GM12801 (cell line): ENCODE measurements around the gene PPARGC1A.

ENCODE experiments used
- TF ChIP-seq, protein P1 (sequence below): IDR thresholded peaks from one replicate; pipeline ENCODE4 v1.5.1; 2011; ENCODE audit warnings: control low read depth; ENCODE audit not compliant: insufficient read length; ENCODE audit errors: extremely low read depth

Gene PPARGC1A

GRCh38 chr4:23894021-23894420 lies 4.2 kb upstream of the PPARGC1A start:
- TF ChIP-seq, protein P1, sequence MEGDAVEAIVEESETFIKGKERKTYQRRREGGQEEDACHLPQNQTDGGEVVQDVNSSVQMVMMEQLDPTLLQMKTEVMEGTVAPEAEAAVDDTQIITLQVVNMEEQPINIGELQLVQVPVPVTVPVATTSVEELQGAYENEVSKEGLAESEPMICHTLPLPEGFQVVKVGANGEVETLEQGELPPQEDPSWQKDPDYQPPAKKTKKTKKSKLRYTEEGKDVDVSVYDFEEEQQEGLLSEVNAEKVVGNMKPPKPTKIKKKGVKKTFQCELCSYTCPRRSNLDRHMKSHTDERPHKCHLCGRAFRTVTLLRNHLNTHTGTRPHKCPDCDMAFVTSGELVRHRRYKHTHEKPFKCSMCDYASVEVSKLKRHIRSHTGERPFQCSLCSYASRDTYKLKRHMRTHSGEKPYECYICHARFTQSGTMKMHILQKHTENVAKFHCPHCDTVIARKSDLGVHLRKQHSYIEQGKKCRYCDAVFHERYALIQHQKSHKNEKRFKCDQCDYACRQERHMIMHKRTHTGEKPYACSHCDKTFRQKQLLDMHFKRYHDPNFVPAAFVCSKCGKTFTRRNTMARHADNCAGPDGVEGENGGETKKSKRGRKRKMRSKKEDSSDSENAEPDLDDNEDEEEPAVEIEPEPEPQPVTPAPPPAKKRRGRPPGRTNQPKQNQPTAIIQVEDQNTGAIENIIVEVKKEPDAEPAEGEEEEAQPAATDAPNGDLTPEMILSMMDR: no peak

- TF ChIP-seq, protein P1: no peak
Measured at GRCh38 chr4:23891064-23891421, 1.2 kb upstream of the PPARGC1A start.

DNA sequence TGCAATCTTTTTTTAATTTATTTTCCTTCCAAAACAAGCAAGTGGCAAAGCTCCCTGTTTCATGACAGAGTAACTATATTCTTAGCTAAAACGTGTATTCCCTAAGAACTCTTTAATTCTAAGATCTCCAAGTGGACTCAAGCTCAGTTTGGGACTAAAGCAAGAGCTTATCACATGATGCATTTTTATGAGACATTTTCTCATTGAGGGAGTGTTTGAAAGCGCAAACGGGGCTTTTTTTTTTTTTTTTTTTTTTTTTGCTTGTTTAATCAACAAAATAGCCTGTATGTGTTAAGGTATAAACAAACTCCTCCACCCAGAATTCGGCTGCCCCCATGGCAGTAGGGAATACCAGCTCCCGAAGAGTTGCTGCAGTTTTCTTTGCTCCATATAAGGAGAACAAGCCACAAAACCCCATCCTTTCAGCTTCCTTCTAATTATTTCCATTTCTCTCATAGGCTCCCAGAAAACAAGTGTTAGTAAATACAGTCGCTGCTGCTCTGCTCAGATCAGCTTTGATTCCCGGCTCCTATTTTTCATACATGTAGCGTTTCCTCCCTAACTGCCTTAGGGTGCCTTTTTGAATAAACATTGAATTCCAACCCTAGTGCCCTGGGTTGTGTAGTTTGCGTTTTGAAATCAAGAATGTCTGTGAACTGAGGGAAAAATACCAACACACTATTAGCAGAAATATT lies 669 bp upstream of the PPARGC1A start:
- TF ChIP-seq, protein P1: no peak

DNA sequence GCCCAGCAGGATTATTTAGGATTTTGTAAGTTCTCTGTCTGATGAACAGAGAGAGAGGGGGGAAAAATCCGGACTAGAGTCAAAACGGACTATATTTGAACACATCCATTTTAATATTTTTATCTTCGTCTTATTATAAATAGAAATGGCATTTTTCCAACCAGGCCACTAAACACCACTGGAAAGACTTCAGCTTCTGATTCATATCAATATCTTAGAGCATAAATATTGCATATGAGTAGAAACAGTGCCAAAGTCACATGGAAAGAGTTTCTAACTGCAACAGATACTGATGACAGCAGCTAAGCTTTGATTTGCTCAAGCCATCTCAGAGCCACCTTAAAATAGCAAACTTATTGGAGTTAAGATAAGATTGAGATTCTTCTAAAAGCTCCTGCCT lies 456 bp downstream of the PPARGC1A start:
- TF ChIP-seq, protein P1: no peak

DNA sequence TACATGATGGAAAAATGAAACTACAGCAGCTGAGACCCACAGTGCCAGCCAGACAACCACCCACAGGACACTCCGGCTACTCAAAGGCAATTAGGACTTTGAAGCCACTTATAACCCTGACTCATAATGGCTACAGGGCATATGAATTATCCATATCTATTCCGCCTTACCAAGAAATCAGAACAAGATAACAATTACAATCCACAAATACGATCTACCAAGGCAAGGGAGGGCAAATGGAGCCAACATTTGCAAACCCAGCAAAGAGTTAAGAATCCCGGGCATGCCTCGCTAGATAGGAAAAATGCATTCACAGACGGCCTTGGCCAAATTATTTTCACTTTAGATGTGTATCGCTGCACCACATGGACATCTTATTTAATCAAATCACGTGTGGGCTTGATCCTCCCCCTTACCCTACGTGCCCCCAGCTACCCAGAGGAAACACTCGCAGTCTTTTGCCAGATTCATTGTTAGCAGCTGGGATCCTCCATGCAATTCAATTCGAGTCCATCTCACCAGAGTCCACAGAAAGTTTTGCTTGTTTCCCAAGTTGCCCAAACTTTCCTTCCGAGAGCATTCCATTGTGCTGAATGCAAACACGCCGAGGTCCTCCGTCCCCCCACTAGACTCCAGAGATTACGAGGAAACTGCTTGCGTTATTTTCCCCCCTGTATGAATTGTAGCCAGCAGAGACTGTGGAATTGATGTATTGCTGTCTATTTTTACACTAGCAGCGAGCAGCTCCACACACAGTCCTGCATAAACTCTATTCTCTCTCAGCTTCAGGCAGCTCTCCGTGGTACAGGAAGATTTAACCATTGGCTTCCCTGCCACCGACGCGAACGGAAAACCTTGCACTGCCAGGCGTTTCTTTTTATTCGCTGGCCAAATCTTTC lies 1.2 kb downstream of the PPARGC1A start:
- TF ChIP-seq, protein P1: no peak

DNA sequence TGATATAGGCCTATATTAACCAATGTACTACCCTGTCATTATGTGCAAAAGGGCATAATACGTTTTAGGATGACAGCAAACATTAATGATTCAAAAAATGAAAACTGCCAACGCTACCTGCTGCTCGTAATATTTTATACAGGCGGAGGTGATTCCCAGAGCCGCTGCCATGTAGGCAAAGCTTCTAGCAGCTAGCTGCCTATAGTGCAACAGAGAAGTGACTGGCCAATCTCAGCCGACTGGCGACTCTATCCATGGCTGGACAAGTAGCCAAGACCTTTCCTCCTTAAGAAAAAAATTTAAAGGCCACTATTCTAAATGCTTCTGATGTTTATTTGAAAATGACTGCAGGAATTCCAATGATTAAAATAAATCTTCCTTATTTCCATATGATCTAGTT lies 1.9 kb downstream of the PPARGC1A start:
- TF ChIP-seq, protein P1: no peak

GRCh38 chr4:23887173-23887572 lies 2.7 kb downstream of the PPARGC1A start:
- TF ChIP-seq, protein P1: no peak
